Astrocyte of the spinal cord (primary cell): ENCODE measurements around the gene AKR7A2.

Source experiments
- DNase-seq: peaks from one replicate; pipeline ENCODE4 v3.0.0; 2011; ENCODE audit warnings: low read depth, low spot score
- H3K4me3 ChIP-seq: 2 replicates; pipeline ENCODE4 v1.5.1; 2011; ENCODE audit warnings: low read depth, mild to moderate bottlenecking, low read length, moderate library complexity
- CTCF ChIP-seq: IDR thresholded peaks from 2 replicates; pipeline ENCODE4 v1.5.1; 2012; ENCODE audit warnings: low read depth, mild to moderate bottlenecking, low read length, inconsistent platforms
- in situ Hi-C: cut with HindIII; loops from 2 replicates; pipeline ENCODE4 v1.10.0; 2017; ENCODE audit warnings: low sequenced_read_pairs

AKR7A2 gene

GRCh38 chr1:19350566-19350965 is 38.6 kb upstream of the AKR7A2 start:
- DNase-seq, result no peak
- TF ChIP-seq CTCF, result no peak
- in situ Hi-C loops, result no loop called here

GRCh38 chr1:19349999-19350398 is 38.1 kb upstream of the AKR7A2 start:
- TF ChIP-seq CTCF, result no peak
- in situ Hi-C loops, result loop anchor here (25.0 kb wide), 1 partner anchor 287 kb away; the partner anchor contains the start of gene NBL1
- DNase-seq, result no peak

More at GRCh38 chr1:19350566-19350965, 38.6 kb upstream of the AKR7A2 start:
- H3K4me3 ChIP-seq, result no peak overlapping the region

GRCh38 chr1:19348441-19349198 is 36.7 kb upstream of the AKR7A2 start:
- DNase-seq, result no peak
- in situ Hi-C loops, result loop anchor here (25.0 kb wide), 1 partner anchor 289 kb away; the partner anchor contains the start of gene NBL1
- H3K4me3 ChIP-seq, result no peak overlapping the region
- TF ChIP-seq CTCF, result no peak

More at GRCh38 chr1:19349999-19350398, 38.1 kb upstream of the AKR7A2 start:
- H3K4me3 ChIP-seq, result no peak overlapping the region

GRCh38 chr1:19347533-19348172 is 35.7 kb upstream of the AKR7A2 start:
- no peak for DNase-seq
- in situ Hi-C loops, result loop anchor here (25.0 kb wide), 1 partner anchor 290 kb away; the partner anchor contains the start of gene NBL1
- TF ChIP-seq CTCF, result no peak
- H3K4me3 ChIP-seq, result no peak overlapping the region

GRCh38 chr1:19346026-19346425 is 34.1 kb upstream of the AKR7A2 start:
- TF ChIP-seq CTCF, result no peak
- DNase-seq, result no peak
- in situ Hi-C loops, result loop anchor here (25.0 kb wide), 1 partner anchor 291 kb away; the partner anchor contains the start of gene NBL1
- no peak overlapping the region for H3K4me3 ChIP-seq

GRCh38 chr1:19345391-19345790 is 33.4 kb upstream of the AKR7A2 start:
- DNase-seq, result no peak
- in situ Hi-C loops, result loop anchor here (25.0 kb wide), 1 partner anchor 292 kb away; the partner anchor contains the start of gene NBL1

More at GRCh38 chr1:19345391-19345790, 33.4 kb upstream of the AKR7A2 start:
- no peak for TF ChIP-seq CTCF
- H3K4me3 ChIP-seq, result no peak overlapping the region
